Nucleus accumbens (tissue), 56 donors: ENCODE measurements around the gene TRAPPC12.
"Not testable (repeated sequence)": the region's sequence is repeated elsewhere in the genome, so short reads cannot be mapped to it uniquely, and the experiment has no call there.

Source experiments
- DNase-seq, 56 donors: peaks; one replicate each; lab custom pipeline; 2025; lab: John Stamatoyannopoulos, UW

TRAPPC12 gene

GRCh38 chr2:3379647-3380534 is at the start of gene TRAPPC12:
Gene TRAPPC12, plus strand, starts transcription at chr2:3379694. Its CDS starts 7,930 bp downstream, at chr2:3387624.
- peak in 55 of 56 donors; percentile 62 to 95 (median 87) for DNase-seq

GRCh38 chr2:3332133-3332532 is 47.4 kb upstream of the TRAPPC12 start:
- DNase-seq: no peak

- DNase-seq: no peak
Observed at GRCh38 chr2:3334392-3335345, 44.8 kb upstream of the TRAPPC12 start.

- no peak for DNase-seq
Observed at GRCh38 chr2:3336844-3337243, 42.6 kb upstream of the TRAPPC12 start.

- no peak for DNase-seq
Observed at GRCh38 chr2:3338340-3338739, 41.2 kb upstream of the TRAPPC12 start.

GRCh38 chr2:3340144-3340543 is 39.4 kb upstream of the TRAPPC12 start:
- no peak for DNase-seq

GRCh38 chr2:3341336-3341735 is 38.2 kb upstream of the TRAPPC12 start:
- peak in 1 of 56 donors; percentile 34 for DNase-seq

- DNase-seq: no peak
Observed at GRCh38 chr2:3342324-3342723, 37.2 kb upstream of the TRAPPC12 start.

- no peak for DNase-seq
Observed at GRCh38 chr2:3343012-3343411, 36.5 kb upstream of the TRAPPC12 start.

GRCh38 chr2:3344897-3345296 is 34.6 kb upstream of the TRAPPC12 start:
- DNase-seq: no peak

GRCh38 chr2:3345621-3346020 is 33.9 kb upstream of the TRAPPC12 start:
- DNase-seq: no peak

GRCh38 chr2:3348767-3349166 is 30.7 kb upstream of the TRAPPC12 start:
- DNase-seq: peak in 3 of 56 donors; percentile 29 to 40 (median 39)

GRCh38 chr2:3349211-3349693 is 30.2 kb upstream of the TRAPPC12 start:
- peak in 48 of 56 donors; percentile 3 to 79 (median 54) for DNase-seq

- no peak for DNase-seq
Observed at GRCh38 chr2:3354986-3355385, 24.5 kb upstream of the TRAPPC12 start.

- no peak for DNase-seq
Observed at GRCh38 chr2:3355951-3356569, 23.4 kb upstream of the TRAPPC12 start.

- no peak for DNase-seq
Observed at GRCh38 chr2:3356799-3357198, 22.7 kb upstream of the TRAPPC12 start.

GRCh38 chr2:3357446-3357845 is 22.0 kb upstream of the TRAPPC12 start:
- not testable (repeated sequence) for DNase-seq

GRCh38 chr2:3357926-3358325 is 21.6 kb upstream of the TRAPPC12 start:
- DNase-seq: no peak

GRCh38 chr2:3361518-3362389 is 17.7 kb upstream of the TRAPPC12 start:
- no peak for DNase-seq
